ENCODE measurements around the gene TOB1. TPM values are rescaled to one million over a fixed set of nuclear protein-coding genes. Genes with fewer than 3 reads are reported as not detected.

The TOB1 gene
- total and polyA plus RNA-seq, 2 experiments from 2014 or later: 8.4 to 93.8 TPM

DNA sequence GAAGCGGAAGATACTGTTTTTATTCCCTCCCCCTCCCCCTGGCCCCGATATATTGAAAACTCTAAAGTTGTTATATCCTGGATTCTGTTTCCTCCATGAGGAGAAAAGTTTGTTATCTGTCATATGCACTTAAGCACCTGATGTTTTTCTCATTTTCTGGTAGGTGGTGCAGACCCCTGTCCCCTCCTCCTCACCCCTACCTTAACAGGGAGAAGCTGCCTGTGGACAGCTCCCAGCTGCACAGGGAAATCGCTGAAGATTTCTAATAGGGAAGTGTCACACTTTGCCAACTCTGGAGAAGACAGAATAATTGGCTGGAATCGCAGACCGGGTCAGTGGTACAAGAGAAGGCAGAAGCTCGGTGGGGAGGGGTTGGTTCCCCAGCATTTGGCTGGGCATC is 45.3 kb upstream of the TOB1 start:
- no peak overlapping the region for H2AFZ ChIP-seq
- H3K27me3 ChIP-seq (replicated peaks; ENCODE audit: insufficient read depth): no peaks in the 10 kb centered on the region
- no peaks in the 10 kb centered on the region for H3K79me2 ChIP-seq (ENCODE audit: insufficient read depth)
- no peak overlapping the region for H3K4me3 ChIP-seq
- no peaks in the 10 kb centered on the region for H3K9me3 ChIP-seq (ENCODE audit: low read depth)
- DNase-seq: no peak
- no peaks in the 10 kb centered on the region for H3K4me1 ChIP-seq (ENCODE audit: insufficient read depth)
- TF ChIP-seq EZH2 (IDR thresholded peaks at IDR 0.05; ENCODE audit: insufficient read depth, poor library complexity, severe bottlenecking) (no peak), EZH2phosphoT487 (IDR thresholded peaks at IDR 0.05; ENCODE audit: insufficient read depth, low read depth) (no peak)
- H3K27ac ChIP-seq: no peak overlapping the region
- no peaks in the 10 kb centered on the region for H3K9me2 ChIP-seq (ENCODE audit: insufficient read depth)
- in situ Hi-C loops (cut with MboI): no loop called here
- no peak overlapping the region for H3K4me2 ChIP-seq (ENCODE audit: unreplicated experiment)
- WGBS, 2 experiments (ENCODE audit: low coverage in 1 of 2, low lambda C conversion rate in 2 of 2, missing lambda C conversion rate in 2 of 2): 65 to 67% methylated on average over 6 of the region's 6 CpGs
- 0 out of 2 replicates have a peak, but pooled peaks cover 6% of the 10 kb centered on the region for H3F3A ChIP-seq (ENCODE audit: insufficient read depth)
- no peaks in the 10 kb centered on the region for H4K20me1 ChIP-seq (ENCODE audit: insufficient read depth)
- H3K36me3 ChIP-seq (ENCODE audit: low read depth): no peaks in the 10 kb centered on the region
- H3K9ac ChIP-seq: no peak overlapping the region

DNA sequence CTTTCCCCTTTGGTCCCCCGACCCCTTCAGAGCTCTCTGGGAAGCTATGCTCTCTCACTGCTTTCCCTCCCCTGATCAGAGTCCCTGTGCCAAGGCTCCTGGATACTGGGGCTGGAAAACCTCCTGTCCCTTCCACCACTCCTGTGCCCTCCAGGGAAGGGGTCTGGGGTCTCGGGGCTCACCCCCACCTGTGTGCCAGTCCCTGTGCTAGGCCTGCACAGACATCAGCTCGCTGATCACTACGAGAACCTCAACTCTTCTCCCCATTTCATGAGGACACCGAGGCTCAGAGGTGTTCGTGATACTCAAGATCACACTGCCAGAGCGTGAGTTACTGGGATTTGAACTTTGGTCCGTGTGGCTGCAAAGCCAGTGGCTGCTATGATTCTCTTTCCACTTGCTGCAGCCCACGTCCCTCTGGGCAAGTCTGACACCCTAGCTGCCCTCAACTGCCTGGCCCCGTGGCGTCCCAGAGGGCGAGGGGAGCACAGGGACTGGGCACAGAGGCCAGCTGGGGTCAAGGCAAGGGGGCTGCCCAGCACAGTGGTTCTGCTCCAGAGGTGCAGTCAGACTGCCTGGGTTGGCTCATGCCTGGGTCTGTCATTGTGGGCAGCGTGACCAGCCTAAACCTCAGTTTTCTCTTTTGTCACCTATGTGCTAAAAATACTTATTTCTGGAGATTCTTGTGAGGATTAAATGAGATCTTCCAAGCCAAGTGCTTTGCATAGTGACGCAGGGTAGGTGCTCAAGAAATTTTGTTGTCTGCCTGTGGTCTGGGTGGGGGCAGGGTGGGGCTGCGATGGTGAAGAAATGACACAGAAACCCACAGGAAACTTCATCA is 43.8 kb upstream of the TOB1 start:
- H3K27me3 ChIP-seq (replicated peaks; ENCODE audit: insufficient read depth): no peaks in the 10 kb centered on the region
- no peak for DNase-seq
- no peaks in the 10 kb centered on the region for H3K9me3 ChIP-seq (ENCODE audit: low read depth)
- H3K9ac ChIP-seq: no peak overlapping the region
- no peaks in the 10 kb centered on the region for H3K79me2 ChIP-seq (ENCODE audit: insufficient read depth)
- no peak overlapping the region for H3K4me2 ChIP-seq (ENCODE audit: unreplicated experiment)
- no peaks in the 10 kb centered on the region for H3F3A ChIP-seq (ENCODE audit: insufficient read depth)
- H2AFZ ChIP-seq: no peak overlapping the region
- no peak overlapping the region for H3K4me3 ChIP-seq
- no peaks in the 10 kb centered on the region for H3K36me3 ChIP-seq (ENCODE audit: low read depth)
- TF ChIP-seq EZH2phosphoT487 (IDR thresholded peaks at IDR 0.05; ENCODE audit: insufficient read depth, low read depth): no peak
- TF ChIP-seq EZH2 (IDR thresholded peaks at IDR 0.05; ENCODE audit: insufficient read depth, poor library complexity, severe bottlenecking): no peak
- in situ Hi-C loops (cut with MboI): no loop called here
- no peaks in the 10 kb centered on the region for H3K9me2 ChIP-seq (ENCODE audit: insufficient read depth)
- H3K27ac ChIP-seq: no peak overlapping the region
- no peaks in the 10 kb centered on the region for H3K4me1 ChIP-seq (ENCODE audit: insufficient read depth)
- 70 to 73% methylated on average over 15 of the region's 15 CpGs for WGBS, 2 experiments (ENCODE audit: low coverage in 1 of 2, low lambda C conversion rate in 2 of 2, missing lambda C conversion rate in 2 of 2)
- H4K20me1 ChIP-seq (ENCODE audit: insufficient read depth): no peaks in the 10 kb centered on the region

DNA sequence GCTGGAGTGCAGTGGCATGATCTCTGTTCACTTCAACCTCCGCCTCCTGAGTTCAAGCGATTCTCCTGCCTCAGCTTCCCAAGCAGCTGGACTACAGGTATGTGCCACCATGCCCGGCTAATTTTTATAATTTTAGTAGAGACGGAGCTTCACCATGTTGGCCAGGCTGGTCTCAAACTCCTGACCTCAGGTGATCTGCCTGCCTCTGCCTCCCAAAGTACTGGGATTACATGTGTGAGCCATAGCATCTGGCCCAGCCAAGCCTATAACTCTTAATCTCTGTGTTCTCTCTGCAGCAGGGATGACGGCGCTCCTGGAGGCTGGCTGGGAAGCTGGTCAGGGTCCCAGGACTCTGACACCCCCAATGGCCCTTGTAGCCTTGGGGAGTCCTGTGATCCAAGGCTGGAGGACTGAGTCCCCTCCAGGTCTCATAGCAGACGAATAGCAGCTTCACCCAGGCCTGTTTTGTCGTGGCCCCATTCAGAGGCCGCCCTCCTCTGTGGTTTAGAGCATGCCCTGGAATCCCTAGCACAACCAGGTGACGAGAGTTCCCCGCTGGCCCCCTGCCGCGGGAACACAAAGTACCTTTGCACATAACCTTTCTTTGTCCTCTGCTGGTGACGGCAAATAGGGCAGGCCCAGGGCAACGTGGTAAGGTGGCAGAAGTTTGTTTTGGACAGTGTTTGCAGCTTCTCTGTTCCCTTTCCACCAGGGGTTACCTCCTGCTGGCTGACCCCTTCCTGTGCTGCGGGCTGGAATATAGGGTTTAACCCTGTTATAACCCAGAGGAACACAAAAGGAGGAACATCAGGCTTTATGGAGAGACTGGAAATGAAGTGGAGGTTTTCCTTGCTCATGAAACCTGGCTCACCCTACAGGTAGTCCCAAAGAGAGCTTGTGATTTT is 43.0 kb upstream of the TOB1 start:
- no peaks in the 10 kb centered on the region for H3K79me2 ChIP-seq (ENCODE audit: insufficient read depth)
- H3K4me3 ChIP-seq: no peak overlapping the region
- H3K4me1 ChIP-seq (ENCODE audit: insufficient read depth): 0 out of 2 replicates have a peak, but pooled peaks cover 3% of the 10 kb centered on the region
- H3K9me2 ChIP-seq (ENCODE audit: insufficient read depth): no peaks in the 10 kb centered on the region
- 70 to 74% methylated on average over 16 of the region's 16 CpGs for WGBS, 2 experiments (ENCODE audit: low coverage in 1 of 2, low lambda C conversion rate in 2 of 2, missing lambda C conversion rate in 2 of 2)
- no peak overlapping the region for H3K4me2 ChIP-seq (ENCODE audit: unreplicated experiment)
- no peak for DNase-seq
- H3F3A ChIP-seq (ENCODE audit: insufficient read depth): no peaks in the 10 kb centered on the region
- no peaks in the 10 kb centered on the region for H4K20me1 ChIP-seq (ENCODE audit: insufficient read depth)
- in situ Hi-C loops (cut with MboI): no loop called here
- TF ChIP-seq EZH2 (IDR thresholded peaks at IDR 0.05; ENCODE audit: insufficient read depth, poor library complexity, severe bottlenecking) (no peak), EZH2phosphoT487 (IDR thresholded peaks at IDR 0.05; ENCODE audit: insufficient read depth, low read depth) (no peak)
- H3K9ac ChIP-seq: no peak overlapping the region
- no peaks in the 10 kb centered on the region for H3K9me3 ChIP-seq (ENCODE audit: low read depth)
- H3K27me3 ChIP-seq (replicated peaks; ENCODE audit: insufficient read depth): no peaks in the 10 kb centered on the region
- no peaks in the 10 kb centered on the region for H3K36me3 ChIP-seq (ENCODE audit: low read depth)
- H3K27ac ChIP-seq: no peak overlapping the region
- H2AFZ ChIP-seq: no peak overlapping the region

- Histone ChIP-seq H3K27ac (no peak overlapping the region), H3K9me3 (ENCODE audit: low read depth) (no peaks in the 10 kb centered on the region), H4K20me1 (ENCODE audit: insufficient read depth) (no peaks in the 10 kb centered on the region), H3K9ac (no peak overlapping the region), H3K27me3 (replicated peaks; ENCODE audit: insufficient read depth) (no peaks in the 10 kb centered on the region), H2AFZ (no peak overlapping the region), H3F3A (ENCODE audit: insufficient read depth) (no peaks in the 10 kb centered on the region), H3K79me2 (ENCODE audit: insufficient read depth) (no peaks in the 10 kb centered on the region), H3K4me1 (ENCODE audit: insufficient read depth) (0 out of 2 replicates have a peak, but pooled peaks cover 6% of the 10 kb centered on the region), H3K4me3 (no peak overlapping the region), H3K9me2 (ENCODE audit: insufficient read depth) (no peaks in the 10 kb centered on the region), H3K4me2 (ENCODE audit: unreplicated experiment) (no peak overlapping the region), H3K36me3 (ENCODE audit: low read depth) (no peaks in the 10 kb centered on the region)
- WGBS, 2 experiments (ENCODE audit: low coverage in 1 of 2, low lambda C conversion rate in 2 of 2, missing lambda C conversion rate in 2 of 2): 77 to 79% methylated on average over 8 of the region's 8 CpGs
- in situ Hi-C loops (cut with MboI): no loop called here
- TF ChIP-seq EZH2phosphoT487 (IDR thresholded peaks at IDR 0.05; ENCODE audit: insufficient read depth, low read depth) (no peak), EZH2 (IDR thresholded peaks at IDR 0.05; ENCODE audit: insufficient read depth, poor library complexity, severe bottlenecking) (no peak)
- DNase-seq: no peak
Observed at GRCh38 chr17:50908140-50908859, 42.1 kb upstream of the TOB1 start.
